ENCODE measurements around the gene TULP4.

GRCh38 chr6:158373214-158373613, 60.9 kb downstream of the TULP4 start:
- TF ChIP-seq ZNF121 (CRISPR knock-in tag; IDR thresholded peaks at IDR 0.05): no peak
- TF ChIP-seq CTCF (IDR thresholded peaks at IDR 0.05): no peak
- TF ChIP-seq MAX (CRISPR knock-in tag; IDR thresholded peaks at IDR 0.05): no peak
- TF ChIP-seq FOXP4 (CRISPR knock-in tag; IDR thresholded peaks at IDR 0.05): no peak
- no peak for TF ChIP-seq FOXK1 (CRISPR knock-in tag; IDR thresholded peaks at IDR 0.05)
- no peak for TF ChIP-seq USF1 (CRISPR knock-in tag; IDR thresholded peaks at IDR 0.05)
- no peak for TF ChIP-seq FOXP1 (CRISPR knock-in tag; IDR thresholded peaks at IDR 0.05; ENCODE audit: borderline replicate concordance)
- no peak for TF ChIP-seq ATF3 (CRISPR knock-in tag; conservative IDR thresholded peaks at IDR 0.05)
- no peak for TF ChIP-seq CREB1 (CRISPR knock-in tag; IDR thresholded peaks at IDR 0.05)
